SK-N-MC (cell line): Measurements from ENCODE around the gene FOXO1.

Experiments used
- EZH2 ChIP-seq: fragments of 200-600 bp; sonication (generic); IDR thresholded peaks from one replicate; pipeline ENCODE4 v1.6.1; 2017; ENCODE audit warnings: antibody characterized with exemption
- POLR2AphosphoS5 ChIP-seq: IDR thresholded peaks from 2 replicates; pipeline ENCODE4 v1.6.1; 2012; ENCODE audit warnings: mild to moderate bottlenecking, low read depth, low read length, borderline replicate concordance

- TF ChIP-seq EZH2 = no peak
- no peak for TF ChIP-seq POLR2AphosphoS5
These were observed 145.5 kb downstream of the FOXO1 start for GRCh38 chr13:40520916-40521315.
